ENCODE measurements around the gene STK40.

DNA sequence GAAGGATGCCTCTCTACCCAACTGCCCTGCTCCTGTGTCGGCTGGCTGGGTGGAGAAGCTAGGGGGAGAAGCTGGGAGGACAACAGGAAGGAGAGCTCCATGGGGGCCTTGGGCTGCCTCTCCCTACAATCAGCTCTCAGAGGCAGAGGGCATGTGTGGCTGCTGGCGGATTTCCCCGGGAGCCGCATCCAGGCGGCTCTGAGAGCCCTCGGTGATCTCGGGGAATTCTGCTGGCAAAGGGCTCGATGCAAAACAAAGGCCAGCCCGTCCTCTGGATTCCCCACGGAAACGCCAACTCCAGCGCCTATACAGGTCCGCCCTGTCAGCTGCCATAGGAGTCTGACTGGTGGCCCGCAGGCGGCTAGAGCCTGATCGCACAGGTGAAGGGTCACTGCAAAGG is 35.9 kb downstream of the STK40 start:
- TF ChIP-seq CTCF (conservative IDR thresholded peaks at IDR 0.05; ENCODE audit: low read length) (no peak), EZH2phosphoT487 (IDR thresholded peaks at IDR 0.05; ENCODE audit: borderline replicate concordance, low read depth, low read length) (no peak)

Measured in OCI-LY7 (cell line).